A673 (cell line): ENCODE results near the gene KIF24.

Experiments used
- EZH2 ChIP-seq: fragments of 200-600 bp; sonication (generic); IDR thresholded peaks from 2 replicates; pipeline ENCODE4 v1.6.1; 2017; ENCODE audit warnings: borderline replicate concordance, low read depth, mild to moderate bottlenecking, mixed read lengths, antibody characterized with exemption, low read length; ENCODE audit not compliant: poor library complexity, severe bottlenecking
- TF ChIP-seq, protein P1 (sequence below): fragments of 300-800, 200-600 bp; sonication (generic); conservative IDR thresholded peaks from 2 replicates; pipeline ENCODE4 v1.5.1; 2017; ENCODE audit warnings: low read depth, mild to moderate bottlenecking, antibody characterized with exemption, low read length, moderate library complexity, mixed read lengths

DNA sequence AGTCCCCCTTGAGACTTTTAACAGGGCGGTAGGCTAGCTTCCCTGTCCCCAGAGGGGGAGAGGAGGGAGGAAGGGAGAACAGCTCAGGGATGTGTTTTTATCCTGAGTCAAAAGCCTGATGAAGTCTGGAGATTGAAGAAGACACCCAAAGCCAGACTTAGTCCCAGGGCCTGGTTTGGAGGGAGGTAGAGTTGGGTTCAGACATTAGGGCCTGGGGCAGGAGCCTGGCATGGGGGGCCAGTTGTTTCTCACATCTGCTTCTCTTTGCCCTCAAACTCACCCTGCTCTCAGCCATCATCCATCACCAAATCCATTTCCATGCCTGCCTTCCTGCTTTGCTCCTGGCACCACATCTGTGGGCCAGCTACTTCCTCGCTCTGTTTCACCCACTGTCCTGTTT is 44.7 kb upstream of the KIF24 start:
- TF ChIP-seq, protein P1, sequence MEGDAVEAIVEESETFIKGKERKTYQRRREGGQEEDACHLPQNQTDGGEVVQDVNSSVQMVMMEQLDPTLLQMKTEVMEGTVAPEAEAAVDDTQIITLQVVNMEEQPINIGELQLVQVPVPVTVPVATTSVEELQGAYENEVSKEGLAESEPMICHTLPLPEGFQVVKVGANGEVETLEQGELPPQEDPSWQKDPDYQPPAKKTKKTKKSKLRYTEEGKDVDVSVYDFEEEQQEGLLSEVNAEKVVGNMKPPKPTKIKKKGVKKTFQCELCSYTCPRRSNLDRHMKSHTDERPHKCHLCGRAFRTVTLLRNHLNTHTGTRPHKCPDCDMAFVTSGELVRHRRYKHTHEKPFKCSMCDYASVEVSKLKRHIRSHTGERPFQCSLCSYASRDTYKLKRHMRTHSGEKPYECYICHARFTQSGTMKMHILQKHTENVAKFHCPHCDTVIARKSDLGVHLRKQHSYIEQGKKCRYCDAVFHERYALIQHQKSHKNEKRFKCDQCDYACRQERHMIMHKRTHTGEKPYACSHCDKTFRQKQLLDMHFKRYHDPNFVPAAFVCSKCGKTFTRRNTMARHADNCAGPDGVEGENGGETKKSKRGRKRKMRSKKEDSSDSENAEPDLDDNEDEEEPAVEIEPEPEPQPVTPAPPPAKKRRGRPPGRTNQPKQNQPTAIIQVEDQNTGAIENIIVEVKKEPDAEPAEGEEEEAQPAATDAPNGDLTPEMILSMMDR: no peak
- TF ChIP-seq EZH2: no peak
